Caco-2 (cell line): ENCODE measurements around the gene IFNGR1. TPM values are rescaled to one million over a fixed set of nuclear protein-coding genes. Genes with fewer than 3 reads are reported as not detected.

Experiments used
- BruUV-seq: library from RNA; stranded (reverse); fragments of 400-500 nt; replicated peaks from 2 replicates; lab custom pipeline; 2021; lab: Mats Ljungman, UMichigan
- CTCF ChIA-PET: fragments of 300-600 bp; sonication (Branson Sonifier 250); formaldehyde crosslinking; loops from one replicate; lab custom pipeline; 2022; ENCODE audit warnings: antibody characterized with exemption; lab: Charles Lee
- POLR2A ChIA-PET: fragments of 300-600 bp; sonication (Branson Sonifier 250); formaldehyde crosslinking; loops from one replicate; lab custom pipeline; 2022; ENCODE audit warnings: antibody characterized with exemption; lab: Charles Lee
- DNase-seq, 2 experiments: peaks; one replicate each; pipeline versions ENCODE4 v3.0.0 to v3.0.0-alpha.2; 2020 to 2022
- H3K27me3 ChIP-seq: replicated peaks from 2 replicates; pipeline ENCODE4 v1.6.0; 2011; ENCODE audit warnings: low read length; ENCODE audit not compliant: control insufficient read depth, insufficient read depth
- H3K36me3 ChIP-seq: 2 replicates; pipeline ENCODE4 v1.5.1; 2011; ENCODE audit warnings: low read length; ENCODE audit not compliant: control insufficient read depth, insufficient read depth
- H3K4me1 ChIP-seq: fragments of 250-450 bp; sonication (Bioruptor Pico); 2 replicates; pipeline ENCODE4 v1.5.1; 2020; ENCODE audit warnings: mild to moderate bottlenecking
- H3K4me3 ChIP-seq: 2 replicates; pipeline ENCODE4 v1.5.1; 2011; ENCODE audit warnings: low read depth, mild to moderate bottlenecking, control low read depth, low read length
- H3K9me3 ChIP-seq: fragments of 250-450 bp; sonication (Bioruptor Pico); 2 replicates; pipeline ENCODE4 v1.5.1; 2020; ENCODE audit warnings: mild to moderate bottlenecking, moderate library complexity
- H3K27ac Mint-ChIP-seq: one replicate; pipeline ENCODE4 v1.8.0; 2022; ENCODE audit warnings: mixed read lengths; ENCODE audit not compliant: unreplicated experiment
- H3K27me3 Mint-ChIP-seq: one replicate; pipeline ENCODE4 v1.8.0; 2022; ENCODE audit warnings: mixed read lengths; ENCODE audit not compliant: insufficient read depth, unreplicated experiment
- H3K36me3 Mint-ChIP-seq: one replicate; pipeline ENCODE4 v1.8.0; 2022; ENCODE audit warnings: mild to moderate bottlenecking, mixed read lengths; ENCODE audit not compliant: insufficient read depth, unreplicated experiment
- H3K4me1 Mint-ChIP-seq: one replicate; pipeline ENCODE4 v1.8.0; 2022; ENCODE audit warnings: low read depth, mixed read lengths; ENCODE audit not compliant: unreplicated experiment
- H3K4me3 Mint-ChIP-seq: one replicate; pipeline ENCODE4 v1.8.0; 2022; ENCODE audit warnings: mild to moderate bottlenecking, moderate library complexity, mixed read lengths; ENCODE audit not compliant: unreplicated experiment
- H3K9me3 Mint-ChIP-seq: one replicate; pipeline ENCODE4 v1.8.0; 2022; ENCODE audit warnings: mixed read lengths; ENCODE audit not compliant: unreplicated experiment
- CTCF ChIP-seq, 2 experiments: fragments of 200-600 bp in 1 of 2; IDR thresholded peaks; 1 replicate in 1 of 2; 2 replicates in 1 of 2; pipeline versions ENCODE4 v1.5.1 to v1.8.0; 2011 to 2022; ENCODE audit warnings: antibody characterized with exemption in 1 of 2, control low read depth in 1 of 2, inconsistent platforms in 1 of 2, low read depth in 1 of 2, low read length in 1 of 2, mild to moderate bottlenecking in 1 of 2, moderate library complexity in 1 of 2; ENCODE audit not compliant: insufficient read depth in 1 of 2, severe bottlenecking in 1 of 2, unreplicated experiment in 1 of 2
- intact Hi-C: fragments of 100-400 bp; cut with micrococcal nuclease; formaldehyde crosslinking; loops from one replicate; pipeline ENCODE4 v1.10.0; 2022; ENCODE audit not compliant: unreplicated experiment
- total RNA-seq: library from RNA; stranded (reverse); gene quantifications from 2 replicates; pipeline ENCODE4 v1.2.3, GENCODE V29; 2022

Gene IFNGR1
- total RNA-seq, 1 experiment from 2014 or later: 58.0 TPM

DNA sequence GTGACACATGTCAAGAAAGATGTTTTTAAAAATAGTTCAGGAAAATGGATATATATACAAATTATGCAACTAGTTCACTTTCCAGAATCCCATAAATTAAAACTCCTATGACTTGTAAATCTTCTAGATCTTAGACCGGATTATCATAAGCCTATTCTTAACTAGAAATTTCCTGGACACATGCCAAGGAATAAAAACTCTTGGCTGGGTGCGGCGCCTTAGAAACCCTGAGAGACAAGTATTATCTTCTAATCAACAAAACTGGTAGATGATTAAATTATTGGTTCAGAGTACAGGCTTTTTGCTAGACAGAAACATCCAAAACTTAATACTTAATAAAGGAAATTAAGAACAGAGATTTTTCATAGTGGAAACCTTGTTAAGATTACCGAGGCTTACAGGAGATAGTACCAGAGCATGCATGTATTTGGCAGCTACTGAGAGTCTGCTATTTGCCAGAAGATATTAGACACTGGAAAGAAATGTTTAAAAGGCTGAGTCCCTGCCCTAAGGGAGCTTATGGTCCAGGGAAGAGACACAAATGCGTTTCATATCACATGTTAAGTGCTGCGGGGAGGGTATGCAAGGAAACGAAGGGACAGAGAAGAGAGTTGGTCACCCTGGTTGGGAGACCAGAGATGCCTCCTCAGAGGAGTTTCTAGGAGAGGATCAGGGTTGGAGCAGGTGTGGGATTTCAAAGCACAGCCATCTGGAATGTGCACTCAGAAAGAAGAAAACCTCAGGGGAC, 46.5 kb upstream of the IFNGR1 start:
- no peak for TF ChIP-seq CTCF (IDR thresholded peaks at IDR 0.05; ENCODE audit: insufficient read depth in 1 of 2, low read depth in 1 of 2, low read length in 1 of 2, severe bottlenecking in 1 of 2, unreplicated experiment in 1 of 2)
- no peaks in the 10 kb centered on the region for H3K36me3 ChIP-seq
- no peaks in the 10 kb centered on the region for H3K27me3 ChIP-seq
- ChIA-PET CTCF (no interaction called here), POLR2A (no interaction called here)
- Mint-ChIP-seq H3K27ac (no peak overlapping the region), H3K4me1 (no peaks in the 10 kb centered on the region), H3K4me3 (no peak overlapping the region), H3K36me3 (no peaks in the 10 kb centered on the region), H3K9me3 (peaks cover 17% of the 10 kb centered on the region), H3K27me3 (no peaks in the 10 kb centered on the region)
- H3K4me1 ChIP-seq: peaks cover 6% of the 10 kb centered on the region; the same call in 1 of the 2 replicates
- no peak for DNase-seq
- BruUV-seq: no TSS peak
- intact Hi-C loops: no loop called here
- H3K4me3 ChIP-seq: no peak overlapping the region
- 0 out of 2 replicates have a peak, but pooled peaks cover 3% of the 10 kb centered on the region for H3K9me3 ChIP-seq

DNA sequence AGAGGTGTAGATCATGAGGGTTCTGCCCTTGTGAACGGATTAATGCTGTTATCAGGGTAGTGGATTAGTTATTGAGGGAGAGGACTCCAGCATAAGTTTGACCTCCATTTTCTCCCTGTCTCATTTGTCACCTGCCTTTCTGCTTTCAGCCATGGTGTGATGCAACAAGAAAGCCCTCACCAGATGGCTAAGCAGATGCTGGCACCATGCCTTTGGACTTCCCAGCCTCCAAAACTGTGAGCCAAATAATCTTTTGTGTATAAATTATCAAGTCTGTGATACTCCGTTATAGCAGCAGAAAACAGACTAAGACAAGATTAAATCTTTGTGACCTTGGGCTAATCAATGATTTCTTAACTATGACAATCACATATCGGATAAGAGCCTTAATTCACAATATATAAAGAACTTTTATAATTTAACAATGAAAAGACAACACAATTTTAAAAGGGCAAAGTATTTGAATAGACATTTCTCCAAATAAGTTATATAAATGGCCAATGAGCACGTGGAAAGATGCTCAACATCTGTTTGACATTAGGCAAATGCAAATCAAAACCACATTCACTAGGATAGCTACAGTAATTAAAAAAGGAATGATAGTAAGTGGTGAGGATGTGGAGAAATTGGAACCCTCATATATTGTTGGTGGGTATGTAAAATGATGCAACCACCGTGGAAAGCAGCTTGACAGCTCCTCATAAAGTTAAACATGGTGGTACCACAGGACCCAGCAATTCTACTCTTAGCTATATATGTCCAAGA, 45.3 kb upstream of the IFNGR1 start:
- intact Hi-C loops: no loop called here
- TF ChIP-seq CTCF (IDR thresholded peaks at IDR 0.05; ENCODE audit: insufficient read depth in 1 of 2, low read depth in 1 of 2, low read length in 1 of 2, severe bottlenecking in 1 of 2, unreplicated experiment in 1 of 2): no peak
- no peak overlapping the region for H3K4me3 Mint-ChIP-seq

DNA sequence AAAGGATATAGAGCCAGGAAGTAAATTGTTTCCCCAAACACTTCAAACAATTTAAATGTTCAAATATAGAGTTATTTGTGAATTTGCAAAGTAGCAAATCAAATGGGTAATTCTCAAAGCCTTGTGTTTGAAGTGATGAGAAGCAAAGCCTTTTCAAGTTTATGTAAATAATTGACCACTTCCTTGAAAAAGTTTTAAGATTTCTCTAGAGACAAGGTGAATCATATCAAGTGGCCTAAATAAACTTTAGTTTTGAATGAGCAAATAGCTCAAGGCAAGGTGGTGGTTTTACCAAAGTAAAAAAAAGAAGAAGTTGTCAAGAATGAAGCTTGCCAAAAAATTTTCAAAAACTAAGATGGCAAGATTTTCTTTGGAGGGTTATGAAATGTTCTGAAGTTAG, 42.6 kb upstream of the IFNGR1 start:
- DNase-seq: no peak
- Histone ChIP-seq H3K9me3 (0 out of 2 replicates have a peak, but pooled peaks cover 3% of the 10 kb centered on the region), H3K4me3 (no peak overlapping the region), H3K27me3 (no peaks in the 10 kb centered on the region), H3K4me1 (peaks cover 6% of the 10 kb centered on the region; the same call in 1 of the 2 replicates), H3K36me3 (no peaks in the 10 kb centered on the region)
- intact Hi-C loops: no loop called here
- no peak for TF ChIP-seq CTCF (IDR thresholded peaks at IDR 0.05; ENCODE audit: insufficient read depth in 1 of 2, low read depth in 1 of 2, low read length in 1 of 2, severe bottlenecking in 1 of 2, unreplicated experiment in 1 of 2)
- Mint-ChIP-seq H3K27ac (peak overlapping the region; percentile 26), H3K4me1 (no peaks in the 10 kb centered on the region), H3K36me3 (no peaks in the 10 kb centered on the region), H3K27me3 (no peaks in the 10 kb centered on the region), H3K9me3 (peaks cover 31% of the 10 kb centered on the region), H3K4me3 (no peak overlapping the region)
- POLR2A ChIA-PET: no interaction called here
- CTCF ChIA-PET: no interaction called here
- BruUV-seq: no TSS peak

More for the DNA sequence above, 45.3 kb upstream of the IFNGR1 start:
- no peaks in the 10 kb centered on the region for H3K27me3 Mint-ChIP-seq
- no peaks in the 10 kb centered on the region for H3K4me1 Mint-ChIP-seq
- ChIA-PET POLR2A (no interaction called here), CTCF (no interaction called here)
- H3K36me3 Mint-ChIP-seq: no peaks in the 10 kb centered on the region
- Histone ChIP-seq H3K4me1 (peaks cover 6% of the 10 kb centered on the region; the same call in 1 of the 2 replicates), H3K4me3 (no peak overlapping the region), H3K36me3 (no peaks in the 10 kb centered on the region), H3K9me3 (0 out of 2 replicates have a peak, but pooled peaks cover 3% of the 10 kb centered on the region), H3K27me3 (no peaks in the 10 kb centered on the region)
- H3K27ac Mint-ChIP-seq: no peak overlapping the region
- H3K9me3 Mint-ChIP-seq: peaks cover 17% of the 10 kb centered on the region
- no peak for DNase-seq
- no TSS peak for BruUV-seq
